SK-N-MC (cell line): ENCODE measurements around the gene MARK1.

ENCODE experiments used
- EZH2 ChIP-seq: fragments of 200-600 bp; sonication (generic); IDR thresholded peaks from one replicate; pipeline ENCODE4 v1.6.1; 2017; ENCODE audit warnings: antibody characterized with exemption
- POLR2AphosphoS5 ChIP-seq: IDR thresholded peaks from 2 replicates; pipeline ENCODE4 v1.6.1; 2012; ENCODE audit warnings: mild to moderate bottlenecking, low read depth, low read length, borderline replicate concordance

- TF ChIP-seq EZH2 (no peak), POLR2AphosphoS5 (no peak)
These were observed 178.5 kb downstream of the MARK1 start for GRCh38 chr1:220706480-220706879.
